Activated CD4-positive, alpha-beta T cell treated with anti-CD3 and anti-CD28 coated beads, Interleukin-2, Interleukin-4, amounts not matched to agents 100 ng/mL and 50 ng/mL, durations not matched to agents 16 hours and 8 hours (primary cell): ENCODE results near the gene GNB3.
"Not testable (repeated sequence)": the region's sequence is repeated elsewhere in the genome, so short reads cannot be mapped to it uniquely, and the experiment has no call there.

Source experiments
- DNase-seq: peaks from one replicate; pipeline ENCODE4 v3.0.0-alpha.2; 2020; ENCODE audit warnings: low spot score

Gene GNB3

GRCh38 chr12:6883683-6884082 lies 43.0 kb downstream of the GNB3 start:
- no peak for DNase-seq

GRCh38 chr12:6884539-6884938 lies 43.8 kb downstream of the GNB3 start:
- no peak for DNase-seq

- not testable (repeated sequence) for DNase-seq
Measured at GRCh38 chr12:6886206-6886999, 45.7 kb downstream of the GNB3 start.

- no peak for DNase-seq
Measured at GRCh38 chr12:6887460-6887859, 46.7 kb downstream of the GNB3 start.

GRCh38 chr12:6888360-6888759 lies 47.6 kb downstream of the GNB3 start:
- DNase-seq: no peak

GRCh38 chr12:6888794-6889193 lies 48.1 kb downstream of the GNB3 start:
- DNase-seq: not testable (repeated sequence)

- DNase-seq: not testable (repeated sequence)
Measured at GRCh38 chr12:6889775-6890573, 49.2 kb downstream of the GNB3 start.

GRCh38 chr12:6890789-6891645 lies 50.3 kb downstream of the GNB3 start:
- peak; percentile 99 for DNase-seq

GRCh38 chr12:6891646-6892001 lies 50.9 kb downstream of the GNB3 start:
- no peak for DNase-seq

GRCh38 chr12:6892683-6893082 lies 52.0 kb downstream of the GNB3 start:
- not testable (repeated sequence) for DNase-seq

- no peak for DNase-seq
Measured at GRCh38 chr12:6894321-6894720, 53.6 kb downstream of the GNB3 start.
